GM21381 (cell line): ENCODE measurements around the gene SRRT.
"Not testable (repeated sequence)": the region's sequence is repeated elsewhere in the genome, so short reads cannot be mapped to it uniquely, and the experiment has no call there.

Source experiments
- ATAC-seq: cut with Tn5 transposase; IDR thresholded peaks from one replicate; pipeline ENCODE4 v1.9.1; 2021; ENCODE audit warnings: mild to moderate bottlenecking, moderate library complexity; ENCODE audit not compliant: unreplicated experiment

The SRRT gene

DNA sequence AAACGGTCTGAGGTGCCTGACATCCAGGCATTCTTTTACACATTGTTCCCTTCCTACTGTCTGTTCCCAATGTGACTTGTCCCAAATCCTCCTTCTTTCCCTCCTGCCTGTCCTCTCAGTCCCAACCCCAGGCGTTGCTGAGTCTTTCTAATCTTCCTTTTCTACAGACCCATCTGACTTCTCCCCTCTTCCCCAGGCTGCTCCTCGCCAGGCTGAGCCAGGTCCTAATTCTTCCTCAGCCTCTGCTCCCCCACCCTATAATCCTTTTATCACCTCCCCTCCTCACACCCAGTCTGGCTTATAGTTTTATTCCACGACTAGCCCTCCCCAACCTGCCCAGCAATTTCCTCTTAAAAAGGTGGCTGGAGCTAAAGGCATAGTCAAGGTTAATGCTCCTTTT is 48.7 kb downstream of the SRRT start:
- ATAC-seq: not testable (repeated sequence)

DNA sequence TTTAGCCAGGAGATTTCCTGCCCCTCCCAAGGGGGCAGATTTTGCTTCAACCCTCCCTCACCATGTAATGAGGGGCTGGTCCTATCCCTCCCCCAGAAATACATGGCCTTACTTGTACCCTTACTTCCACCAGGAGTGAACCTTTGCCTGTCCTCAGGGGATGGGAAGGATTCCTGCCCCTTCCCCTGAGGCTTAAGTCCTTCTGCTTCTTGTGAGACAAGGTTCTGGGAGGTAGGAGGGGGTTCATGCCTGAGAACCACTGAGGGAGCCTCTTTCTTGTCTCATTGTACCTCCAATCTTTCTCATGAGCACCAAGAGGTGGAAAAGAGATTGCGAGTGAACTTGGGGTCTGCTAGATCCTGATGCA is 54.9 kb downstream of the SRRT start:
- ATAC-seq: no peak

DNA sequence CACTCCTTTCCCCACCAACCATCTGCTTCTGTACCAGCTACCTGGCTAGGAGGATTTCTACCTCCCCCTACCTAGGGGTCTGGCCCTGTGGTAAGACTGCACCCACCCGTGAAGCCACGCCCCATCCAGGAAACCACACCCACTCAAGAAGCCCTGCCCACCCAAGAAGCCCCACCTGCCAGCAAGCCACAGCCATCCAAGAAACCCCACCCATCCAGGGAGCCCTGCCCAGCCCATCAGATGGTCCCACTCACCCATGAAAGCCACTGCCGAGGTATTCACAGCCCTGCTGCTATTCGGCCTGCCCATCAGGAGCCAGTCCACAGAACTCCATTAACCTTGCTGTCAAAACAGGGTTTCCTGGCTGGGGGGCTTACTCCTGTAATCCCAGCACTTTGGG is 58.8 kb downstream of the SRRT start:
- no peak for ATAC-seq

DNA sequence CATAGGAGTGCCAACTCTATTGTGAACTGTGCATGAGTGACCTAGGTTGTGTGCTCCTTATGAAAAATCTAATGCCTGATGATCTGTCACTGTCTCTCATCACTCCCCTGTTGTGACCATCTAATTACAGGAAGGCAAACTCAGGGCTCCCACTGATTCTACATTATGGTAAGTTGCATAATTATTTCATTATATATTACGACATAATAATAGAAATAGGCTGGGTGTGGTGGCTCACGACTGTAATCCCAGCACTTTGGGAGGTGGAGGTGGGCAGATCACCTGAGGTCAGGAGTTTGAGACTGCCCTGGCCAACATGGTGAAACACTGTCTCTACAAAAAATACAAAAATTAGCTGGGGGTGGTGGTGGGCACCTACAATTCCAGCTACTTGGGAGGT is 60.5 kb downstream of the SRRT start:
- ATAC-seq: not testable (repeated sequence)

DNA sequence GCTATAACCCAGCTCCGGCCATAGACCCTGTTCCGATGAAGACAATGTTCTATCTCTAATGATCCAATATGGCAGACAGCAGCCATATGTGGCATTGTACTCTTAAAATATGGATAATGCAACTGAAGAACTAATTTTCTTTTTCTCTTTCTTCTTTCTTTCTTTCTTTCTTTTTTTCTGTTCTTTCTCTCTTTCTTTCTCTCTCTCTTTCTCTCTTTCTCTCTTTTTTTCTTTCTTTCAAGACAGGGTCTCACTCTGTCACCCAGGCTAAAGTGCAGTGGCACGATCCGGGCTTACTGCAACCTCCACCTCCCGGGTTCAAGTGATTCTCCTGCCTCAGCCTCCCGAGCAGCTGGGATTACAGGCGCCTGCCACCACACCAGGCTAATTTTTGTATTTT is 61.3 kb downstream of the SRRT start:
- ATAC-seq: not testable (repeated sequence)
